ENCODE data around the gene ZMYND19.
"Not testable (repeated sequence)": the region's sequence is repeated elsewhere in the genome, so short reads cannot be mapped to it uniquely, and the experiment has no call there.

The ZMYND19 gene

GRCh38 chr9:137613738-137614523 is 23.6 kb upstream of the ZMYND19 start:
- DNase-seq, result no peak

GRCh38 chr9:137613259-137613658 is 22.9 kb upstream of the ZMYND19 start:
- no peak for DNase-seq

- DNase-seq, result no peak
These were observed 22.4 kb upstream of the ZMYND19 start for GRCh38 chr9:137612741-137613142.

GRCh38 chr9:137611623-137612609 is 21.6 kb upstream of the ZMYND19 start:
- no peak for DNase-seq

- no peak for DNase-seq
These were observed 20.6 kb upstream of the ZMYND19 start for GRCh38 chr9:137610944-137611343.

GRCh38 chr9:137607141-137607857 is 17.0 kb upstream of the ZMYND19 start:
- DNase-seq, result no peak

- DNase-seq, result no peak
These were observed 16.4 kb upstream of the ZMYND19 start for GRCh38 chr9:137606734-137607138.

GRCh38 chr9:137606005-137606621 is 15.8 kb upstream of the ZMYND19 start:
- no peak for DNase-seq

GRCh38 chr9:137605121-137606004 is 15.1 kb upstream of the ZMYND19 start, which contains the start of gene ARRDC1:
Gene ARRDC1, plus strand, starts transcription at chr9:137605686. Its CDS starts 32 bp downstream, at chr9:137605718.
- DNase-seq, result peak; percentile 79

GRCh38 chr9:137604345-137605086 is 14.2 kb upstream of the ZMYND19 start:
- DNase-seq, result no peak

- DNase-seq, result no peak
These were observed 13.6 kb upstream of the ZMYND19 start for GRCh38 chr9:137603879-137604278.

- DNase-seq, result peak; percentile 36
These were observed 12.3 kb upstream of the ZMYND19 start for GRCh38 chr9:137602661-137603060.

- no peak for DNase-seq
These were observed 8.6 kb upstream of the ZMYND19 start for GRCh38 chr9:137598943-137599342.

- not testable (repeated sequence) for DNase-seq
These were observed 6.3 kb upstream of the ZMYND19 start for GRCh38 chr9:137596577-137596976.

- no peak for DNase-seq
These were observed 2.9 kb upstream of the ZMYND19 start for GRCh38 chr9:137593176-137593575.

- peak; percentile 24 for DNase-seq
These were observed 2.5 kb upstream of the ZMYND19 start for GRCh38 chr9:137592767-137593166.

GRCh38 chr9:137590123-137590468 is 216 bp downstream of the ZMYND19 start:
- no peak for DNase-seq

- DNase-seq, result no peak
These were observed 730 bp downstream of the ZMYND19 start for GRCh38 chr9:137589441-137590122.

GRCh38 chr9:137588891-137589290 is 1.4 kb downstream of the ZMYND19 start:
- DNase-seq, result no peak

GRCh38 chr9:137588311-137588710 is 2.0 kb downstream of the ZMYND19 start:
- DNase-seq, result no peak
